Gastroesophageal sphincter (tissue), 3 donors: ENCODE measurements around the gene RAD51D.

Experiments used
- CTCF ChIP-seq, 4 experiments: fragments of 200-600 bp in 2 of 4; fragments of 450-650 bp in 2 of 4; sonication (generic) in 1 of 4; IDR thresholded peaks; one replicate each; pipeline ENCODE4 v1.5.1; 2017 to 2019; ENCODE audit warnings: antibody characterized with exemption in 4 of 4, mild to moderate bottlenecking in 2 of 4, moderate library complexity in 2 of 4
- POLR2A ChIP-seq, 2 donors: fragments of 450-650 bp; IDR thresholded peaks; one replicate each; pipeline ENCODE4 v1.6.1; 2017; ENCODE audit warnings: antibody characterized with exemption in 2 of 2, mild to moderate bottlenecking in 2 of 2, moderate library complexity in 1 of 2

GRCh38 chr17:35068249-35068648, 51.4 kb downstream of the RAD51D start:
- no peak for TF ChIP-seq CTCF (IDR thresholded peaks at IDR 0.05)
- TF ChIP-seq POLR2A (IDR thresholded peaks at IDR 0.05) = no peak
